Measurements from ENCODE around the gene SUPT5H. TPM values are rescaled to one million over a fixed set of nuclear protein-coding genes. Genes with fewer than 3 reads are reported as not detected.

The SUPT5H gene
- total and polyA plus RNA-seq, 2 of the 8 experiments (the other 6 are each of a cell fraction or from before 2014, with no cell fraction given): 77.8 to 111 TPM

- TF ChIP-seq, protein P1, sequence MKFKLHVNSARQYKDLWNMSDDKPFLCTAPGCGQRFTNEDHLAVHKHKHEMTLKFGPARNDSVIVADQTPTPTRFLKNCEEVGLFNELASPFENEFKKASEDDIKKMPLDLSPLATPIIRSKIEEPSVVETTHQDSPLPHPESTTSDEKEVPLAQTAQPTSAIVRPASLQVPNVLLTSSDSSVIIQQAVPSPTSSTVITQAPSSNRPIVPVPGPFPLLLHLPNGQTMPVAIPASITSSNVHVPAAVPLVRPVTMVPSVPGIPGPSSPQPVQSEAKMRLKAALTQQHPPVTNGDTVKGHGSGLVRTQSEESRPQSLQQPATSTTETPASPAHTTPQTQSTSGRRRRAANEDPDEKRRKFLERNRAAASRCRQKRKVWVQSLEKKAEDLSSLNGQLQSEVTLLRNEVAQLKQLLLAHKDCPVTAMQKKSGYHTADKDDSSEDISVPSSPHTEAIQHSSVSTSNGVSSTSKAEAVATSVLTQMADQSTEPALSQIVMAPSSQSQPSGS (IDR thresholded peaks at IDR 0.05; ENCODE audit: low read length): no peak
- no peak for TF ChIP-seq SIRT6 (IDR thresholded peaks at IDR 0.05; ENCODE audit: low read length)
Observed at GRCh38 chr19:39502640-39503417, 57.4 kb downstream of the SUPT5H start (continued).

All from H1 (cell line).